Suprapubic skin (tissue), 4 donors: ENCODE results near the gene CNBP. TPM values are rescaled to one million over a fixed set of nuclear protein-coding genes. Genes with fewer than 3 reads are reported as not detected.
"Not testable (repeated sequence)": the region's sequence is repeated elsewhere in the genome, so short reads cannot be mapped to it uniquely, and the experiment has no call there.

Experiments used
- DNase-seq, 2 donors: peaks; one replicate each; pipeline ENCODE4 v3.0.0-alpha.2; 2019; ENCODE audit warnings: low spot score in 2 of 2
- H3K27ac ChIP-seq: fragments of 200-600 bp; sonication (generic); one replicate; pipeline ENCODE4 v1.5.1; 2019
- H3K27me3 ChIP-seq: fragments of 200-600 bp; sonication (generic); one replicate; pipeline ENCODE4 v1.5.1; 2019
- H3K36me3 ChIP-seq: fragments of 200-600 bp; sonication (generic); one replicate; pipeline ENCODE4 v1.5.1; 2019
- H3K4me1 ChIP-seq: fragments of 200-600 bp; sonication (generic); one replicate; pipeline ENCODE4 v1.5.1; 2019
- H3K4me3 ChIP-seq: fragments of 200-600 bp; sonication (generic); one replicate; pipeline ENCODE4 v1.5.1; 2019; ENCODE audit warnings: mild to moderate bottlenecking
- H3K9me3 ChIP-seq: fragments of 200-600 bp; sonication (generic); one replicate; pipeline ENCODE4 v1.5.1; 2019
- EP300 ChIP-seq: sonication (generic); formaldehyde crosslinking; IDR thresholded peaks from one replicate; pipeline ENCODE4 v1.6.1; 2017; ENCODE audit warnings: antibody characterized with exemption
- POLR2A ChIP-seq, 2 donors: fragments of 450-650 bp; IDR thresholded peaks; one replicate each; pipeline ENCODE4 v1.6.1; 2017; ENCODE audit warnings: antibody characterized with exemption in 2 of 2, mild to moderate bottlenecking in 2 of 2, moderate library complexity in 2 of 2
- POLR2AphosphoS5 ChIP-seq, 3 donors: sonication (generic); formaldehyde crosslinking; IDR thresholded peaks; one replicate each; pipeline ENCODE4 v1.6.1; 2017; ENCODE audit warnings: antibody characterized with exemption in 3 of 3
- WGBS: methylation state at CpG from one replicate; pipeline ENCODE4 v1.1.5; 2018; 5-methylcytosine and 5-hydroxymethylcytosine counted together
- total RNA-seq, 4 donors: library from RNA; depleted of rRNA; stranded (reverse); fragments of >200 nt; gene quantifications; one replicate each; pipeline ENCODE4 v1.1.0, GENCODE V29; 2016
- TF ChIP-seq, protein P1 (sequence below), 2 donors: fragments of 200-600 bp in 1 of 2; fragments of 450-650 bp in 1 of 2; sonication (generic) in 1 of 2; IDR thresholded peaks; one replicate each; pipeline ENCODE4 v1.5.1; 2016 to 2019; ENCODE audit warnings: antibody characterized with exemption in 2 of 2, mild to moderate bottlenecking in 1 of 2, moderate library complexity in 1 of 2

Gene CNBP
- total RNA-seq, 4 donors from 2014 or later, result 361 to 504 (median 408) TPM

DNA sequence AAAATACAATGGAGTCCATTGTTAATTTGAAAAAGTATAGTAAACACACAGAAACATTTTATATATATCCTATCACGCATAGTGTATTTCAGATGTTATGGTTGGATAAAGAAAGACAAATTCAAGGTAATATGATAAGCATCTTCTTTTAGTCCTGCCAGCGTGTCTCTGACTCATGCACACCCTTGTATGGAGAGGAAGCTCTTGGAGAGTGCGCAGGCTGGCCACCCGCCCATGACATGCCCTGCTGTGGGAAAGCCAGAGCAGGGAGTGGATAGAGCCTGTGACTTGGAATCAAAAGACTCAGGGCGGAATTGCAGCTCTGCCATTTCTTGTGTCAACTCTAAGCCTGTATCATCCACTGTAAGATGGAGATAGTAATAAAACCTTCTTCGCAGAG, 42.7 kb upstream of the CNBP start:
- TF ChIP-seq POLR2AphosphoS5 (IDR thresholded peaks at IDR 0.05), result no peak
- TF ChIP-seq, protein P1, sequence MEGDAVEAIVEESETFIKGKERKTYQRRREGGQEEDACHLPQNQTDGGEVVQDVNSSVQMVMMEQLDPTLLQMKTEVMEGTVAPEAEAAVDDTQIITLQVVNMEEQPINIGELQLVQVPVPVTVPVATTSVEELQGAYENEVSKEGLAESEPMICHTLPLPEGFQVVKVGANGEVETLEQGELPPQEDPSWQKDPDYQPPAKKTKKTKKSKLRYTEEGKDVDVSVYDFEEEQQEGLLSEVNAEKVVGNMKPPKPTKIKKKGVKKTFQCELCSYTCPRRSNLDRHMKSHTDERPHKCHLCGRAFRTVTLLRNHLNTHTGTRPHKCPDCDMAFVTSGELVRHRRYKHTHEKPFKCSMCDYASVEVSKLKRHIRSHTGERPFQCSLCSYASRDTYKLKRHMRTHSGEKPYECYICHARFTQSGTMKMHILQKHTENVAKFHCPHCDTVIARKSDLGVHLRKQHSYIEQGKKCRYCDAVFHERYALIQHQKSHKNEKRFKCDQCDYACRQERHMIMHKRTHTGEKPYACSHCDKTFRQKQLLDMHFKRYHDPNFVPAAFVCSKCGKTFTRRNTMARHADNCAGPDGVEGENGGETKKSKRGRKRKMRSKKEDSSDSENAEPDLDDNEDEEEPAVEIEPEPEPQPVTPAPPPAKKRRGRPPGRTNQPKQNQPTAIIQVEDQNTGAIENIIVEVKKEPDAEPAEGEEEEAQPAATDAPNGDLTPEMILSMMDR (IDR thresholded peaks at IDR 0.05), result no peak
- TF ChIP-seq EP300, result no peak
- no peak for TF ChIP-seq POLR2A (IDR thresholded peaks at IDR 0.05)
- Histone ChIP-seq H3K4me1 (peaks cover 62% of the 10 kb centered on the region), H3K36me3 (no peaks in the 10 kb centered on the region), H3K27me3 (no peaks in the 10 kb centered on the region), H3K27ac (peak overlapping the region; percentile 78), H3K4me3 (no peak overlapping the region), H3K9me3 (no peaks in the 10 kb centered on the region)
- peak; percentile 90 to 93 for DNase-seq
- 34% methylated on average over 6 of the region's 6 CpGs for WGBS

GRCh38 chr3:129224984-129225393, 41.3 kb upstream of the CNBP start:
- no peaks in the 10 kb centered on the region for H3K36me3 ChIP-seq
- no peaks in the 10 kb centered on the region for H3K27me3 ChIP-seq
- H3K27ac ChIP-seq, result peak overlapping the region; percentile 78
- peak overlapping the region; percentile 23 for H3K4me3 ChIP-seq
- TF ChIP-seq POLR2AphosphoS5 (IDR thresholded peaks at IDR 0.05), result peak in 1 of 3 donors; percentile 68
- TF ChIP-seq POLR2A (IDR thresholded peaks at IDR 0.05), result no peak
- no peak for TF ChIP-seq EP300
- TF ChIP-seq, protein P1 (IDR thresholded peaks at IDR 0.05), result no peak
- no peaks in the 10 kb centered on the region for H3K9me3 ChIP-seq
- 2% methylated on average over 9 of the region's 9 CpGs for whole genome bisulfite sequencing
- peak in 1 of 2 donors; percentile 80 for DNase-seq
- peaks cover 50% of the 10 kb centered on the region for H3K4me1 ChIP-seq

DNA sequence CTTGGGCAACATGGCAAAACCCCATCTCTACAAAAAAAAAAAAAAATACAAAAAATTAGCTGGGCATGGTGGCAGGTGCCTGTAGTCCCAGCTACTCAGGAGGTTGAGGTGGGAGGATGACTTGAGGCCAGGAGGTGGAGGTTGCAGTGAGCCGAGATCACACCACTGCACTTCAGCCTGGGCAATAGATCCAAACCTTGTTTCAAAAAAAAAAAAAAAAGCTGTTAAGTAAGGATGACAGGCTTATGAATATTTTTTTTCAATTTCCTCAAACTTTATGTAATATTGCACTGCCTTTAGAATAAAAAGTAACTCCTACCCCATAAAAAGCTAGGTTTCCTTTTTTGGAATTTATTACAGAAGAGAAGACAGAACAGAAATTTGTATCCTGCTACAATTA, 40.7 kb upstream of the CNBP start:
- WGBS, result 80% methylated on average over 1 of the region's 1 CpG
- H3K4me1 ChIP-seq, result peaks cover 44% of the 10 kb centered on the region
- H3K27me3 ChIP-seq, H3K9me3 ChIP-seq, H3K4me3 ChIP-seq, H3K36me3 ChIP-seq, DNase-seq: not testable (repeated sequence)
- H3K27ac ChIP-seq, result peak overlapping the region; percentile 78

- Histone ChIP-seq H3K27me3 (no peaks in the 10 kb centered on the region), H3K27ac (no peak overlapping the region), H3K4me3 (no peak overlapping the region), H3K9me3 (no peaks in the 10 kb centered on the region), H3K4me1 (no peaks in the 10 kb centered on the region), H3K36me3 (no peaks in the 10 kb centered on the region)
- DNase-seq, result no peak
- 93% methylated on average over 2 of the region's 2 CpGs for WGBS
- TF ChIP-seq, protein P1 (IDR thresholded peaks at IDR 0.05), result no peak
- TF ChIP-seq POLR2AphosphoS5 (IDR thresholded peaks at IDR 0.05) (no peak), EP300 (no peak), POLR2A (IDR thresholded peaks at IDR 0.05) (no peak)
Measured at GRCh38 chr3:129218742-129219141, 35.0 kb upstream of the CNBP start.

DNA sequence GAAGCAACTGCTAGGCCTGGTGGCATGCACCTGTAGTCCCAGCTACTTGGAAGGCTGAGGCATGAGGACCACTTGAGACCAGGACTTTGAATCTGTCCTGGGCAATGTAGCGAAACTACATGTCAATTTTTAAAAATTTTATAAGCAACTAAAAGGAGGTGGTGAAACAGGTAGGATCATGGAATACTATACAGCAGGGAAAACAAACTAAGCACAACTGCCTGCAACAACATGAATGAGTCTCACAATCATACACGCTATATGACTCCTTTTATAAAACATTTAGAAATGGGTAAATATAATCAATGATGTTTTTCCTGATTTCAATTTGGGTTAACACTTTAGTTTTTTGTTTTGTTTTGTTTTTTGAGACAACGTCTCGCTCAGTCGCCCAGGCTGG, 29.5 kb upstream of the CNBP start:
- peak in 1 of 2 donors; percentile 0 for DNase-seq
- peaks cover 10% of the 10 kb centered on the region for H3K4me1 ChIP-seq
- no peaks in the 10 kb centered on the region for H3K36me3 ChIP-seq
- H3K9me3 ChIP-seq, result no peaks in the 10 kb centered on the region
- TF ChIP-seq EP300, result no peak
- TF ChIP-seq, protein P1 (IDR thresholded peaks at IDR 0.05), result no peak
- TF ChIP-seq POLR2AphosphoS5 (IDR thresholded peaks at IDR 0.05), result no peak
- no peak for TF ChIP-seq POLR2A (IDR thresholded peaks at IDR 0.05)
- H3K4me3 ChIP-seq, result no peak overlapping the region
- 94% methylated on average over 5 of the region's 5 CpGs for WGBS
- no peaks in the 10 kb centered on the region for H3K27me3 ChIP-seq
- no peak overlapping the region for H3K27ac ChIP-seq

GRCh38 chr3:129211772-129212171, 28.1 kb upstream of the CNBP start:
- H3K27ac ChIP-seq, result peak overlapping the region; percentile 70
- no peaks in the 10 kb centered on the region for H3K36me3 ChIP-seq
- peak; percentile 79 to 83 for DNase-seq
- H3K4me1 ChIP-seq, result peaks cover 10% of the 10 kb centered on the region
- no peak overlapping the region for H3K4me3 ChIP-seq
- no peaks in the 10 kb centered on the region for H3K9me3 ChIP-seq
- TF ChIP-seq POLR2A (IDR thresholded peaks at IDR 0.05) (no peak), POLR2AphosphoS5 (IDR thresholded peaks at IDR 0.05) (no peak), EP300 (no peak)
- TF ChIP-seq, protein P1 (IDR thresholded peaks at IDR 0.05), result no peak
- WGBS, result 13% methylated on average over 6 of the region's 6 CpGs
- no peaks in the 10 kb centered on the region for H3K27me3 ChIP-seq
